Measurements from ENCODE around the gene CUBN. TPM values are rescaled to one million over a fixed set of nuclear protein-coding genes. Genes with fewer than 3 reads are reported as not detected.

Gene CUBN
- total RNA-seq, 1 donor: 1.1 TPM

GRCh38 chr10:16811292-16811691 lies 318.3 kb downstream of the CUBN start:
- no peaks in the 10 kb centered on the region for H3K9me3 ChIP-seq (ENCODE audit: low read depth, low read length)
- H3K4me2 ChIP-seq (ENCODE audit: insufficient read depth, low read length): no peak overlapping the region
- no peak for TF ChIP-seq CTCF (IDR thresholded peaks at IDR 0.05; ENCODE audit: extremely low read depth, low read depth, low read length)
- H3K79me2 ChIP-seq (ENCODE audit: insufficient read depth, low read length): peaks cover 89% of the 10 kb centered on the region
- H3K27ac ChIP-seq (ENCODE audit: low read depth, low read length): no peak overlapping the region
- H3K27me3 ChIP-seq (ENCODE audit: insufficient read depth, low read length): no peaks in the 10 kb centered on the region
- peaks cover 29% of the 10 kb centered on the region for H4K20me1 ChIP-seq (ENCODE audit: insufficient read depth, low read length)
- no peak overlapping the region for H2AFZ ChIP-seq (ENCODE audit: low read length)
- no peak overlapping the region for H3K4me3 ChIP-seq (ENCODE audit: insufficient read depth, low read length)
- H3K4me1 ChIP-seq (ENCODE audit: insufficient read depth, low read length): peaks cover 4% of the 10 kb centered on the region
- no peaks in the 10 kb centered on the region for H3K36me3 ChIP-seq (ENCODE audit: insufficient read depth, low read length)
- DNase-seq (ENCODE audit: insufficient read length, low spot score, missing footprints): peak; percentile 30

- peaks cover 85% of the 10 kb centered on the region for H3K79me2 ChIP-seq (ENCODE audit: insufficient read depth, low read length)
Measured at GRCh38 chr10:16809074-16809718, 320.4 kb downstream of the CUBN start.

GRCh38 chr10:16804123-16804522 lies 325.5 kb downstream of the CUBN start:
- Histone ChIP-seq H3K4me1 (ENCODE audit: insufficient read depth, low read length) (no peaks in the 10 kb centered on the region), H3K27me3 (ENCODE audit: insufficient read depth, low read length) (no peaks in the 10 kb centered on the region), H3K27ac (ENCODE audit: low read depth, low read length) (no peak overlapping the region), H4K20me1 (ENCODE audit: insufficient read depth, low read length) (peaks cover 28% of the 10 kb centered on the region), H3K4me2 (ENCODE audit: insufficient read depth, low read length) (no peak overlapping the region), H3K79me2 (ENCODE audit: insufficient read depth, low read length) (peaks cover 91% of the 10 kb centered on the region), H3K4me3 (ENCODE audit: insufficient read depth, low read length) (no peak overlapping the region), H3K9me3 (ENCODE audit: low read depth, low read length) (no peaks in the 10 kb centered on the region), H2AFZ (ENCODE audit: low read length) (no peak overlapping the region), H3K36me3 (ENCODE audit: insufficient read depth, low read length) (no peaks in the 10 kb centered on the region)
- TF ChIP-seq CTCF (IDR thresholded peaks at IDR 0.05; ENCODE audit: extremely low read depth, low read depth, low read length): no peak
- no peak for DNase-seq (ENCODE audit: insufficient read length, low spot score, missing footprints)

More at GRCh38 chr10:16809074-16809718, 320.4 kb downstream of the CUBN start:
- Histone ChIP-seq H3K4me2 (ENCODE audit: insufficient read depth, low read length) (no peak overlapping the region), H3K9me3 (ENCODE audit: low read depth, low read length) (no peaks in the 10 kb centered on the region), H3K27me3 (ENCODE audit: insufficient read depth, low read length) (no peaks in the 10 kb centered on the region), H4K20me1 (ENCODE audit: insufficient read depth, low read length) (peaks cover 29% of the 10 kb centered on the region), H3K4me3 (ENCODE audit: insufficient read depth, low read length) (no peak overlapping the region), H3K36me3 (ENCODE audit: insufficient read depth, low read length) (no peaks in the 10 kb centered on the region), H2AFZ (ENCODE audit: low read length) (no peak overlapping the region), H3K27ac (ENCODE audit: low read depth, low read length) (no peak overlapping the region), H3K4me1 (ENCODE audit: insufficient read depth, low read length) (no peaks in the 10 kb centered on the region)
- DNase-seq (ENCODE audit: insufficient read length, low spot score, missing footprints): peak; percentile 79
- peak; percentile 79 for TF ChIP-seq CTCF (IDR thresholded peaks at IDR 0.05; ENCODE audit: extremely low read depth, low read depth, low read length)

- peaks cover 23% of the 10 kb centered on the region for H4K20me1 ChIP-seq (ENCODE audit: insufficient read depth, low read length)
- no peak for TF ChIP-seq CTCF (IDR thresholded peaks at IDR 0.05; ENCODE audit: extremely low read depth, low read depth, low read length)
Measured at GRCh38 chr10:16803464-16803863, 326.1 kb downstream of the CUBN start.

More at GRCh38 chr10:16803464-16803863, 326.1 kb downstream of the CUBN start:
- Histone ChIP-seq H2AFZ (ENCODE audit: low read length) (no peak overlapping the region), H3K4me3 (ENCODE audit: insufficient read depth, low read length) (no peak overlapping the region), H3K4me1 (ENCODE audit: insufficient read depth, low read length) (no peaks in the 10 kb centered on the region), H3K79me2 (ENCODE audit: insufficient read depth, low read length) (peaks cover 91% of the 10 kb centered on the region), H3K36me3 (ENCODE audit: insufficient read depth, low read length) (no peaks in the 10 kb centered on the region), H3K4me2 (ENCODE audit: insufficient read depth, low read length) (no peak overlapping the region), H3K9me3 (ENCODE audit: low read depth, low read length) (no peaks in the 10 kb centered on the region), H3K27ac (ENCODE audit: low read depth, low read length) (no peak overlapping the region), H3K27me3 (ENCODE audit: insufficient read depth, low read length) (no peaks in the 10 kb centered on the region)
- no peak for DNase-seq (ENCODE audit: insufficient read length, low spot score, missing footprints)
